ENCODE measurements around the gene SPATA32. TPM values are rescaled to one million over a fixed set of nuclear protein-coding genes. Genes with fewer than 3 reads are reported as not detected.
A peak's percentile ranks its signal among the peaks of the same experiment; 100 is the strongest.

SPATA32 gene
- total RNA-seq, 1 experiment from 2014 or later: 0.81 TPM

GRCh38 chr17:45242029-45242414, 19.9 kb downstream of the SPATA32 start:
- no peaks in the 10 kb centered on the region for H4K20me1 ChIP-seq (ENCODE audit: control insufficient read depth, insufficient read depth, insufficient read length)
- H3K4me2 ChIP-seq (ENCODE audit: insufficient read depth, insufficient read length, low read length): no peak overlapping the region
- no peaks in the 10 kb centered on the region for H3K9me3 ChIP-seq (ENCODE audit: control insufficient read depth, low read depth, low read length)
- Mint-ChIP-seq H3K36me3 (ENCODE audit: insufficient read depth in 1 of 3, low read depth in 3 of 3) (peaks cover 0 to 4% (median 0%) of the 10 kb centered on the region in 3 experiments; a peak in 2 of 7 replicates), H3K4me1 (peaks cover 15 to 28% of the 10 kb centered on the region in 2 experiments), H3K4me3 (peak overlapping the region; percentile 60 to 76), H3K27me3 (ENCODE audit: low read depth) (peaks cover 63% of the 10 kb centered on the region), H3K27ac (no peak overlapping the region), H3K9me3 (no peaks in the 10 kb centered on the region; a peak in 1 of 5 replicates)
- H2BK20ac ChIP-seq (ENCODE audit: low read depth, low read length, poor library complexity, severe bottlenecking): no peak overlapping the region
- H4K91ac ChIP-seq (ENCODE audit: insufficient read length, low read depth, low read length): no peak overlapping the region
- no peak overlapping the region for H2BK5ac ChIP-seq (ENCODE audit: insufficient read length, low read length)
- H4K8ac ChIP-seq (replicated peaks; ENCODE audit: insufficient read length, low read depth, low read length): no peak overlapping the region
- no peak overlapping the region for H3K14ac ChIP-seq (ENCODE audit: insufficient read depth, low read length)
- H2BK15ac ChIP-seq (ENCODE audit: low read depth, low read length): no peak overlapping the region
- no peaks in the 10 kb centered on the region for H3K79me1 ChIP-seq (ENCODE audit: insufficient read depth, low read depth, low read length, poor library complexity, severe bottlenecking)
- H2BK120ac ChIP-seq (ENCODE audit: low read depth, low read length, poor library complexity, severe bottlenecking): no peak overlapping the region
- no peak overlapping the region for H3K4ac ChIP-seq (ENCODE audit: low read depth, low read length)
- H3K18ac ChIP-seq (ENCODE audit: insufficient read length, low read depth, low read length): no peak overlapping the region
- no peak overlapping the region for H4K5ac ChIP-seq (ENCODE audit: insufficient read length, low read depth, low read length)
- H3K23ac ChIP-seq (ENCODE audit: insufficient read length, low read depth, low read length): no peak overlapping the region
- no peak overlapping the region for H3K9ac ChIP-seq (ENCODE audit: extremely low read depth, insufficient read length, low read length)
- WGBS (ENCODE audit: extremely low coverage, insufficient read length, low lambda C conversion rate): no CpG with 5 or more reads among the region's 18 CpGs
- H3T11ph ChIP-seq (ENCODE audit: low read length): no peak overlapping the region
- peaks cover 3% of the 10 kb centered on the region; the same call in 1 of the 2 replicates for H3K4me1 ChIP-seq (ENCODE audit: insufficient read depth, low read length)
- peaks cover 4% of the 10 kb centered on the region; the same call in 1 of the 2 replicates for H3K27me3 ChIP-seq (ENCODE audit: insufficient read depth, low read length)
- TF ChIP-seq CTCF (conservative IDR thresholded peaks at IDR 0.05): no peak
- no peak overlapping the region for H2BK12ac ChIP-seq (ENCODE audit: insufficient read length, low read depth, low read length)
- peaks cover 14% of the 10 kb centered on the region for H3K23me2 ChIP-seq (ENCODE audit: insufficient read length, low read depth, low read length, poor library complexity, severe bottlenecking)
- H3K27ac ChIP-seq (ENCODE audit: insufficient read length, low read depth, low read length): no peak overlapping the region
- no peaks in the 10 kb centered on the region for H3K79me2 ChIP-seq (ENCODE audit: insufficient read depth, low read length)
- DNase-seq: no peak
- no peak overlapping the region for H3K56ac ChIP-seq (ENCODE audit: insufficient read length, low read depth, low read length)
- H2AK5ac ChIP-seq (ENCODE audit: insufficient read length, low read length): no peak overlapping the region
- H2AFZ ChIP-seq (ENCODE audit: low read length): no peak overlapping the region
